WERI-Rb-1 (cell line): ENCODE results near the gene PCCB.
"Not testable (repeated sequence)": the region's sequence is repeated elsewhere in the genome, so short reads cannot be mapped to it uniquely, and the experiment has no call there.

ENCODE experiments used
- DNase-seq: peaks from one replicate; pipeline ENCODE4 v3.0.0-alpha.2; 2020
- H3K27ac ChIP-seq: fragments of 250-450 bp; sonication (Bioruptor Pico); 2 replicates; pipeline ENCODE4 v1.5.1; 2020; ENCODE audit warnings: mild to moderate bottlenecking, moderate library complexity
- H3K27me3 ChIP-seq: fragments of 250-450 bp; sonication (Bioruptor Pico); 2 replicates; pipeline ENCODE4 v1.5.1; 2021; ENCODE audit warnings: mild to moderate bottlenecking, low read depth, moderate library complexity; ENCODE audit not compliant: insufficient read depth, severe bottlenecking
- H3K36me3 ChIP-seq: fragments of 250-450 bp; sonication (Bioruptor Pico); 2 replicates; pipeline ENCODE4 v1.5.1; 2020; ENCODE audit warnings: mild to moderate bottlenecking, moderate library complexity
- H3K4me3 ChIP-seq: 2 replicates; pipeline ENCODE4 v1.5.1; 2011; ENCODE audit warnings: low read depth, mild to moderate bottlenecking, control low read depth, low read length
- H3K9me3 ChIP-seq: fragments of 250-450 bp; sonication (Bioruptor Pico); 2 replicates; pipeline ENCODE4 v1.5.1; 2021; ENCODE audit warnings: mild to moderate bottlenecking, moderate library complexity; ENCODE audit not compliant: severe bottlenecking
- CTCF ChIP-seq: IDR thresholded peaks from 2 replicates; pipeline ENCODE4 v1.5.1; 2011; ENCODE audit warnings: low read depth, mild to moderate bottlenecking, control low read depth, inconsistent platforms, low read length

PCCB gene

GRCh38 chr3:136267235-136267634 lies 17.1 kb downstream of the PCCB start:
- Histone ChIP-seq H3K4me3 (no peak overlapping the region), H3K9me3 (no peaks in the 10 kb centered on the region), H3K27ac (no peak overlapping the region), H3K36me3 (peaks cover 37% of the 10 kb centered on the region), H3K27me3 (no peaks in the 10 kb centered on the region)
- no peak for DNase-seq
- no peak for TF ChIP-seq CTCF

- no peak overlapping the region for H3K27ac ChIP-seq
- DNase-seq = no peak
Measured at GRCh38 chr3:136270179-136270578, 20.0 kb downstream of the PCCB start.

GRCh38 chr3:136271626-136272025 lies 21.5 kb downstream of the PCCB start:
- H3K9me3 ChIP-seq, DNase-seq: not testable (repeated sequence)

More at GRCh38 chr3:136270179-136270578, 20.0 kb downstream of the PCCB start:
- H3K36me3 ChIP-seq = peaks cover 13% of the 10 kb centered on the region
- H3K27me3 ChIP-seq = no peaks in the 10 kb centered on the region
- H3K4me3 ChIP-seq = no peak overlapping the region
- no peak for TF ChIP-seq CTCF
- no peaks in the 10 kb centered on the region for H3K9me3 ChIP-seq

GRCh38 chr3:136276049-136276755 lies 26.1 kb downstream of the PCCB start:
- no peak overlapping the region for H3K4me3 ChIP-seq
- peaks cover 2% of the 10 kb centered on the region for H3K9me3 ChIP-seq
- H3K36me3 ChIP-seq = peaks cover 12% of the 10 kb centered on the region
- no peak overlapping the region for H3K27ac ChIP-seq
- no peak for DNase-seq
- 0 out of 2 replicates have a peak, but pooled peaks have one; percentile 1 for TF ChIP-seq CTCF
- H3K27me3 ChIP-seq = no peaks in the 10 kb centered on the region

More at GRCh38 chr3:136271626-136272025, 21.5 kb downstream of the PCCB start:
- not testable (repeated sequence) for H3K4me3 ChIP-seq, H3K27me3 ChIP-seq, H3K36me3 ChIP-seq, H3K27ac ChIP-seq

GRCh38 chr3:136277115-136277514 lies 27.0 kb downstream of the PCCB start:
- no peaks in the 10 kb centered on the region for H3K27me3 ChIP-seq
- H3K4me3 ChIP-seq = no peak overlapping the region
- H3K9me3 ChIP-seq = peaks cover 2% of the 10 kb centered on the region
- no peak overlapping the region for H3K27ac ChIP-seq
- DNase-seq = no peak
- H3K36me3 ChIP-seq = peaks cover 12% of the 10 kb centered on the region
- TF ChIP-seq CTCF = no peak

- H3K36me3 ChIP-seq = peaks cover 12% of the 10 kb centered on the region
- H3K27ac ChIP-seq = no peak overlapping the region
- no peak for TF ChIP-seq CTCF
- no peak overlapping the region for H3K4me3 ChIP-seq
- H3K27me3 ChIP-seq = no peaks in the 10 kb centered on the region
- DNase-seq = no peak
- peaks cover 2% of the 10 kb centered on the region for H3K9me3 ChIP-seq
Measured at GRCh38 chr3:136277634-136278033, 27.5 kb downstream of the PCCB start.
